HepG2 (cell line): Measurements from ENCODE around the gene F2RL3. TPM values are rescaled to one million over a fixed set of nuclear protein-coding genes. Genes with fewer than 3 reads are reported as not detected.

Experiments used
- ATAC-seq: fragments of 200-7000 bp; cut with Tn5 transposase; 3 replicates; pipeline ENCODE4 v1.9.1; 2020; ENCODE audit warnings: mild to moderate bottlenecking, moderate library complexity
- BruUV-seq: library from RNA; stranded (reverse); fragments of 400-500 nt; replicated peaks from 2 replicates; lab custom pipeline; 2021; lab: Mats Ljungman, UMichigan
- CTCF ChIA-PET: fragments of 300-600 bp; formaldehyde crosslinking; extraction: SDS; loops from one replicate; lab custom pipeline; 2021; ENCODE audit warnings: low total read pairs, inconsistent platforms, low intra/inter-chr PET ratio; lab: Yijun Ruan, JAX
- POLR2A ChIA-PET: fragments of 350-600 bp; sonication (Branson Sonifier 250); formaldehyde crosslinking; loops from one replicate; lab custom pipeline; 2020; ENCODE audit warnings: antibody characterized with exemption, inconsistent platforms; lab: Yijun Ruan, JAX
- DNase-seq: peaks from one replicate; pipeline ENCODE4 v3.0.0-alpha.2; 2015; ENCODE audit warnings: low spot score
- FAIRE-seq: peaks from 3 replicates; lab custom pipeline; 2011; peaks lifted over from hg19 to GRCh38; lab: Jason Lieb, UNC
- H2AFZ ChIP-seq: one replicate; pipeline ENCODE4 v1.6.1; 2011; ENCODE audit warnings: low read length, inconsistent platforms
- H3K27ac ChIP-seq: fragments of 300-600 bp; 3 replicates; pipeline ENCODE4 v1.8.0; 2011; ENCODE audit warnings: mixed run types, mild to moderate bottlenecking, mixed read lengths, low read length, inconsistent platforms; ENCODE audit not compliant: insufficient read depth; ENCODE audit errors: extremely low read length
- H3K27me3 ChIP-seq, 2 experiments: fragments of 200-600 bp in 1 of 2; 2 replicates in 1 of 2; 3 replicates in 1 of 2; pipeline versions ENCODE4 v1.6.0 to v1.8.0; 2011; ENCODE audit warnings: low read length in 2 of 2, mild to moderate bottlenecking in 2 of 2, moderate library complexity in 2 of 2, inconsistent platforms in 1 of 2; ENCODE audit not compliant: insufficient read depth in 2 of 2, control insufficient read depth in 1 of 2
- H3K36me3 ChIP-seq, 2 experiments: fragments of 200-600 bp in 1 of 2; replicated peaks in 1 of 2; 2 replicates in 1 of 2; 3 replicates in 1 of 2; pipeline versions ENCODE4 v1.5.1 to v1.8.0; 2011; ENCODE audit warnings: low read length in 2 of 2, inconsistent platforms in 1 of 2; ENCODE audit not compliant: insufficient read depth in 2 of 2, control insufficient read depth in 1 of 2
- H3K4me1 ChIP-seq: 2 replicates; pipeline ENCODE4 v1.5.1; 2012; ENCODE audit warnings: low read length, inconsistent platforms; ENCODE audit not compliant: insufficient read depth
- H3K4me2 ChIP-seq: 2 replicates; pipeline ENCODE4 v1.6.0; 2011; ENCODE audit warnings: low read depth, low read length, inconsistent platforms
- H3K4me3 ChIP-seq, 3 experiments: fragments of 200-600 bp in 1 of 3; sonication (generic), shearing (Covaris generic) in 1 of 3; replicated peaks in 1 of 3; 2 replicates each; pipeline ENCODE4 v1.5.1; 2011 to 2016; ENCODE audit warnings: low read length in 3 of 3, inconsistent platforms in 2 of 3, low read depth in 2 of 3, mild to moderate bottlenecking in 2 of 3, control low read depth in 1 of 3, mixed read lengths in 1 of 3; ENCODE audit not compliant: insufficient read depth in 1 of 3
- H3K79me2 ChIP-seq: one replicate; pipeline ENCODE4 v1.6.1; 2011; ENCODE audit warnings: low read length, inconsistent platforms; ENCODE audit not compliant: insufficient read depth
- H3K9ac ChIP-seq: 2 replicates; pipeline ENCODE4 v1.6.0; 2011; ENCODE audit warnings: mild to moderate bottlenecking, low read depth, low read length, inconsistent platforms; ENCODE audit not compliant: insufficient read depth
- H3K9me3 ChIP-seq: 2 replicates; pipeline ENCODE4 v1.5.1; 2012; ENCODE audit warnings: mild to moderate bottlenecking, low read length
- H4K20me1 ChIP-seq: 2 replicates; pipeline ENCODE4 v1.6.0; 2011; ENCODE audit warnings: inconsistent platforms, mild to moderate bottlenecking, low read length, moderate library complexity; ENCODE audit not compliant: insufficient read depth
- ASH2L ChIP-seq: fragments of 300-600, 200-600 bp; sonication (generic); IDR thresholded peaks from 2 replicates; pipeline ENCODE4 v1.7.0; 2017; ENCODE audit warnings: low read depth, mild to moderate bottlenecking, moderate library complexity, mixed read lengths, low read length; ENCODE audit not compliant: insufficient read length
- ELF1 ChIP-seq: sonication (generic); formaldehyde crosslinking; IDR thresholded peaks from 2 replicates; pipeline ENCODE4 v1.4.0; 2020; ENCODE audit warnings: missing genetic modification reagents
- ETV5 ChIP-seq: IDR thresholded peaks from 2 replicates; pipeline ENCODE4 v1.6.1; 2018; ENCODE audit warnings: missing biosample characterization, missing genetic modification reagents, inconsistent platforms, borderline replicate concordance
- FOXJ3 ChIP-seq: sonication (generic); formaldehyde crosslinking; IDR thresholded peaks from 2 replicates; pipeline ENCODE4 v1.4.0; 2020; ENCODE audit warnings: missing genetic modification reagents, mild to moderate bottlenecking, borderline replicate concordance
- GABPA ChIP-seq, 2 experiments: IDR thresholded peaks; 2 replicates each; pipeline ENCODE4 v1.6.1; 2011 to 2016; ENCODE audit warnings: low read depth in 2 of 2, low read length in 1 of 2, missing biosample characterization in 1 of 2, missing genetic modification characterization in 1 of 2
- GMEB2 ChIP-seq: IDR thresholded peaks from 2 replicates; pipeline ENCODE4 v1.6.1; 2016; ENCODE audit warnings: missing biosample characterization, missing genetic modification reagents, low read depth
- HMGA1 ChIP-seq: sonication (generic); formaldehyde crosslinking; conservative IDR thresholded peaks from 2 replicates; pipeline ENCODE4 v1.4.0; 2020; ENCODE audit warnings: missing genetic modification reagents
- NCOA2 ChIP-seq: sonication (generic); formaldehyde crosslinking; IDR thresholded peaks from 2 replicates; pipeline ENCODE4 v1.8.0; 2022; ENCODE audit warnings: inconsistent platforms
- PRMT3 ChIP-seq: sonication (generic); formaldehyde crosslinking; IDR thresholded peaks from 2 replicates; pipeline ENCODE4 v1.8.1; 2022; ENCODE audit warnings: low read depth, mild to moderate bottlenecking, moderate library complexity, missing genetic modification reagents, borderline replicate concordance
- REL ChIP-seq: sonication (generic); formaldehyde crosslinking; conservative IDR thresholded peaks from 2 replicates; pipeline ENCODE4 v1.8.0; 2022; ENCODE audit warnings: mild to moderate bottlenecking, missing genetic modification reagents, moderate library complexity
- SALL1 ChIP-seq: sonication (generic); formaldehyde crosslinking; IDR thresholded peaks from 2 replicates; pipeline ENCODE4 v1.8.0; 2022; ENCODE audit warnings: mild to moderate bottlenecking, missing genetic modification reagents
- TEAD3 ChIP-seq: optimal IDR thresholded peaks from 2 replicates; pipeline ENCODE3; 2016; ENCODE audit warnings: borderline replicate concordance
- ZBTB42 ChIP-seq: sonication (generic); formaldehyde crosslinking; IDR thresholded peaks from 2 replicates; pipeline ENCODE4 v1.5.0; 2020; ENCODE audit warnings: mild to moderate bottlenecking, missing genetic modification reagents
- ZNF292 ChIP-seq: sonication (generic); formaldehyde crosslinking; IDR thresholded peaks from 2 replicates; pipeline ENCODE4 v1.8.1; 2022; ENCODE audit warnings: mild to moderate bottlenecking, low read depth, missing genetic modification reagents, borderline replicate concordance
- ZNF510 ChIP-seq: sonication (generic); formaldehyde crosslinking; IDR thresholded peaks from 2 replicates; pipeline ENCODE4 v1.4.0; 2020; ENCODE audit warnings: low read depth, mild to moderate bottlenecking, missing genetic modification reagents
- WGBS: methylation state at CpG from one replicate; pipeline ENCODE4 v1.1.6; 2017; ENCODE audit warnings: low lambda C conversion rate; 5-methylcytosine and 5-hydroxymethylcytosine counted together
- in situ Hi-C: cut with HindIII; loops from 2 replicates; pipeline ENCODE4 v1.10.0; 2017; ENCODE audit warnings: low pct_unique_long_range_greater_than_20kb; ENCODE audit not compliant: extremely low pct_ligation_motif_present
- intact Hi-C: fragments of 100-400 bp; cut with micrococcal nuclease; formaldehyde crosslinking; loops from one replicate; pipeline ENCODE4 v1.10.0; 2022; ENCODE audit not compliant: unreplicated experiment
- polyA plus RNA-seq, 8 experiments: library from polyadenylated mRNA; depleted of rRNA in 3 of 8; stranded (reverse) in 7 of 8; unstranded in 1 of 8; fragments of >200 nt; fragmentation: Illumina TruSeq in 4 of 8; extraction: Trizol in 4 of 8; gene quantifications; 2 replicates each; pipeline versions ENCODE4 v1.2.1 to v1.2.3, GENCODE V29; 2011 to 2016; ENCODE audit warnings: low read depth in 4 of 8, missing spikeins in 1 of 8, mixed read lengths in 1 of 8; ENCODE audit not compliant: insufficient read depth in 1 of 8
- total RNA-seq, 5 experiments: library from RNA; depleted of rRNA; stranded (reverse); fragments of >200 nt; fragmentation: Illumina TruSeq; extraction: Trizol; gene quantifications; 2 replicates each; pipeline ENCODE4 v1.2.3, GENCODE V29; 2016; ENCODE audit warnings: low read depth in 1 of 5
- TF ChIP-seq, protein P1 (sequence below): sonication (generic); formaldehyde crosslinking; IDR thresholded peaks from 2 replicates; pipeline ENCODE4 v1.5.1; 2020; ENCODE audit warnings: mild to moderate bottlenecking, missing genetic modification reagents, moderate library complexity
- TF ChIP-seq, protein P2 (sequence below): fragments of 450-650 bp; IDR thresholded peaks from 2 replicates; pipeline ENCODE4 v1.6.1; 2017; ENCODE audit warnings: mild to moderate bottlenecking

The F2RL3 gene
- total and polyA plus RNA-seq, 2 of the 13 experiments (the other 11 are each of a cell fraction or from before 2014, with no cell fraction given) = not detected

GRCh38 chr19:16893686-16893989, 4.8 kb downstream of the F2RL3 start:
- Histone ChIP-seq H4K20me1 (no peaks in the 10 kb centered on the region), H3K4me3 (peak overlapping the region; percentile 12 to 55 (median 34); a peak in 4 of 6 replicates), H2AFZ (peak overlapping the region; percentile 54), H3K4me2 (peak overlapping the region; percentile 77), H3K36me3 (no peaks in the 10 kb centered on the region), H3K4me1 (peaks cover 48% of the 10 kb centered on the region), H3K27ac (no peak overlapping the region), H3K79me2 (no peaks in the 10 kb centered on the region), H3K9ac (peak overlapping the region; percentile 43; the same call in 1 of the 2 replicates), H3K9me3 (no peaks in the 10 kb centered on the region), H3K27me3 (peaks cover 4 to 45% of the 10 kb centered on the region in 2 experiments; a peak in 4 of 5 replicates)
- BruUV-seq = no TSS peak
- ATAC-seq (0 out of 3 replicates have a peak, but pooled peaks have one; percentile 5), FAIRE-seq (no peak), DNase-seq (no peak)
- intact Hi-C loops = no loop called here
- ChIA-PET CTCF (no interaction called here), POLR2A (no interaction called here)
- WGBS = 0% methylated on average over 3 of the region's 14 CpGs
- in situ Hi-C loops = no loop called here
- no peak for TF ChIP-seq FOXJ3
- TF ChIP-seq GABPA (IDR thresholded peaks at IDR 0.05; ENCODE audit: low read depth, low read length) = no peak
- TF ChIP-seq GABPA (CRISPR knock-in tag; IDR thresholded peaks at IDR 0.05; ENCODE audit: low read depth) = peak; percentile 48; the same call in 1 of the 2 replicates
- TF ChIP-seq ZBTB42 = no peak
- TF ChIP-seq, protein P1, sequence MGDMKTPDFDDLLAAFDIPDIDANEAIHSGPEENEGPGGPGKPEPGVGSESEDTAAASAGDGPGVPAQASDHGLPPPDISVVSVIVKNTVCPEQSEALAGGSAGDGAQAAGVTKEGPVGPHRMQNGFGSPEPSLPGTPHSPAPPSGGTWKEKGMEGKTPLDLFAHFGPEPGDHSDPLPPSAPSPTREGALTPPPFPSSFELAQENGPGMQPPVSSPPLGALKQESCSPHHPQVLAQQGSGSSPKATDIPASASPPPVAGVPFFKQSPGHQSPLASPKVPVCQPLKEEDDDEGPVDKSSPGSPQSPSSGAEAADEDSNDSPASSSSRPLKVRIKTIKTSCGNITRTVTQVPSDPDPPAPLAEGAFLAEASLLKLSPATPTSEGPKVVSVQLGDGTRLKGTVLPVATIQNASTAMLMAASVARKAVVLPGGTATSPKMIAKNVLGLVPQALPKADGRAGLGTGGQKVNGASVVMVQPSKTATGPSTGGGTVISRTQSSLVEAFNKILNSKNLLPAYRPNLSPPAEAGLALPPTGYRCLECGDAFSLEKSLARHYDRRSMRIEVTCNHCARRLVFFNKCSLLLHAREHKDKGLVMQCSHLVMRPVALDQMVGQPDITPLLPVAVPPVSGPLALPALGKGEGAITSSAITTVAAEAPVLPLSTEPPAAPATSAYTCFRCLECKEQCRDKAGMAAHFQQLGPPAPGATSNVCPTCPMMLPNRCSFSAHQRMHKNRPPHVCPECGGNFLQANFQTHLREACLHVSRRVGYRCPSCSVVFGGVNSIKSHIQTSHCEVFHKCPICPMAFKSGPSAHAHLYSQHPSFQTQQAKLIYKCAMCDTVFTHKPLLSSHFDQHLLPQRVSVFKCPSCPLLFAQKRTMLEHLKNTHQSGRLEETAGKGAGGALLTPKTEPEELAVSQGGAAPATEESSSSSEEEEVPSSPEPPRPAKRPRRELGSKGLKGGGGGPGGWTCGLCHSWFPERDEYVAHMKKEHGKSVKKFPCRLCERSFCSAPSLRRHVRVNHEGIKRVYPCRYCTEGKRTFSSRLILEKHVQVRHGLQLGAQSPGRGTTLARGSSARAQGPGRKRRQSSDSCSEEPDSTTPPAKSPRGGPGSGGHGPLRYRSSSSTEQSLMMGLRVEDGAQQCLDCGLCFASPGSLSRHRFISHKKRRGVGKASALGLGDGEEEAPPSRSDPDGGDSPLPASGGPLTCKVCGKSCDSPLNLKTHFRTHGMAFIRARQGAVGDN (CRISPR knock-in tag) = peak; percentile 90
- TF ChIP-seq GMEB2 (CRISPR knock-in tag) = no peak
- no peak for TF ChIP-seq NCOA2
- TF ChIP-seq ELF1 (CRISPR knock-in tag) = 0 out of 2 replicates have a peak, but pooled peaks have one; percentile 19
- TF ChIP-seq ZNF292 (CRISPR knock-in tag) = no peak
- TF ChIP-seq SALL1 (CRISPR knock-in tag) = 0 out of 2 replicates have a peak, but pooled peaks have one; percentile 34
- TF ChIP-seq ETV5 (CRISPR knock-in tag) = peak; percentile 66; the same call in 1 of the 2 replicates
- TF ChIP-seq HMGA1 (CRISPR knock-in tag) = no peak
- no peak for TF ChIP-seq PRMT3 (CRISPR knock-in tag)
- TF ChIP-seq ASH2L = no peak
- no peak for TF ChIP-seq ZNF510 (CRISPR knock-in tag)
- no peak for TF ChIP-seq REL (CRISPR knock-in tag)
- no peak for TF ChIP-seq TEAD3 (CRISPR knock-in tag)
- TF ChIP-seq, protein P2, sequence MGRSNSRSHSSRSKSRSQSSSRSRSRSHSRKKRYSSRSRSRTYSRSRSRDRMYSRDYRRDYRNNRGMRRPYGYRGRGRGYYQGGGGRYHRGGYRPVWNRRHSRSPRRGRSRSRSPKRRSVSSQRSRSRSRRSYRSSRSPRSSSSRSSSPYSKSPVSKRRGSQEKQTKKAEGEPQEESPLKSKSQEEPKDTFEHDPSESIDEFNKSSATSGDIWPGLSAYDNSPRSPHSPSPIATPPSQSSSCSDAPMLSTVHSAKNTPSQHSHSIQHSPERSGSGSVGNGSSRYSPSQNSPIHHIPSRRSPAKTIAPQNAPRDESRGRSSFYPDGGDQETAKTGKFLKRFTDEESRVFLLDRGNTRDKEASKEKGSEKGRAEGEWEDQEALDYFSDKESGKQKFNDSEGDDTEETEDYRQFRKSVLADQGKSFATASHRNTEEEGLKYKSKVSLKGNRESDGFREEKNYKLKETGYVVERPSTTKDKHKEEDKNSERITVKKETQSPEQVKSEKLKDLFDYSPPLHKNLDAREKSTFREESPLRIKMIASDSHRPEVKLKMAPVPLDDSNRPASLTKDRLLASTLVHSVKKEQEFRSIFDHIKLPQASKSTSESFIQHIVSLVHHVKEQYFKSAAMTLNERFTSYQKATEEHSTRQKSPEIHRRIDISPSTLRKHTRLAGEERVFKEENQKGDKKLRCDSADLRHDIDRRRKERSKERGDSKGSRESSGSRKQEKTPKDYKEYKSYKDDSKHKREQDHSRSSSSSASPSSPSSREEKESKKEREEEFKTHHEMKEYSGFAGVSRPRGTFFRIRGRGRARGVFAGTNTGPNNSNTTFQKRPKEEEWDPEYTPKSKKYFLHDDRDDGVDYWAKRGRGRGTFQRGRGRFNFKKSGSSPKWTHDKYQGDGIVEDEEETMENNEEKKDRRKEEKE = no peak
